Neural progenitor cell (in vitro differentiated cells): ENCODE data around the gene CLN5. TPM values are rescaled to one million over a fixed set of nuclear protein-coding genes. Genes with fewer than 3 reads are reported as not detected.

Experiments
- DNase-seq: peaks from one replicate; pipeline ENCODE4 v3.0.0-alpha.2; 2016; ENCODE audit warnings: low spot score
- H2AFZ ChIP-seq: fragments of 200-600 bp; sonication (generic); replicated peaks from 2 replicates; pipeline ENCODE4 v1.6.1; 2016; ENCODE audit warnings: antibody characterized with exemption
- H3F3A ChIP-seq: fragments of 200-600 bp; sonication (generic); 2 replicates; pipeline ENCODE4 v1.6.1; 2016; ENCODE audit warnings: antibody characterized with exemption, low read depth
- H3K27ac ChIP-seq: fragments of 200-600 bp; sonication (generic); 2 replicates; pipeline ENCODE4 v1.5.1; 2016; ENCODE audit warnings: mild to moderate bottlenecking
- H3K27me3 ChIP-seq: fragments of 200-600 bp; sonication (generic); 2 replicates; pipeline ENCODE4 v1.6.1; 2016; ENCODE audit warnings: mild to moderate bottlenecking, moderate library complexity
- H3K36me3 ChIP-seq: fragments of 200-600 bp; sonication (generic); 2 replicates; pipeline ENCODE4 v1.5.1; 2016
- H3K4me1 ChIP-seq: fragments of 200-600 bp; sonication (generic); 2 replicates; pipeline ENCODE4 v1.6.1; 2016; ENCODE audit warnings: mixed run types
- H3K4me2 ChIP-seq: fragments of 200-600 bp; sonication (generic); 2 replicates; pipeline ENCODE4 v1.6.1; 2016
- H3K4me3 ChIP-seq: fragments of 200-600 bp; sonication (generic); 2 replicates; pipeline ENCODE4 v1.5.1; 2016
- H3K79me2 ChIP-seq: fragments of 200-600 bp; sonication (generic); 2 replicates; pipeline ENCODE4 v1.6.1; 2016; ENCODE audit warnings: low read depth
- H3K9ac ChIP-seq: fragments of 200-600 bp; sonication (generic); 2 replicates; pipeline ENCODE4 v1.6.1; 2016
- H3K9me3 ChIP-seq: fragments of 200-600 bp; sonication (generic); 2 replicates; pipeline ENCODE4 v1.5.1; 2016; ENCODE audit warnings: low read depth
- H4K20me1 ChIP-seq: fragments of 200-600 bp; sonication (generic); 2 replicates; pipeline ENCODE4 v1.6.1; 2016; ENCODE audit warnings: low read depth
- H3K27ac Mint-ChIP-seq: 3 replicates; pipeline ENCODE4 v1.8.0; 2021; ENCODE audit warnings: mixed read lengths
- H3K27me3 Mint-ChIP-seq: 2 replicates; pipeline ENCODE4 v1.8.0; 2022; ENCODE audit warnings: low read depth, mild to moderate bottlenecking, inconsistent platforms, moderate library complexity, mixed read lengths; ENCODE audit not compliant: insufficient read depth
- H3K36me3 Mint-ChIP-seq: 3 replicates; pipeline ENCODE4 v1.8.0; 2021; ENCODE audit warnings: mixed read lengths
- H3K4me1 Mint-ChIP-seq: 3 replicates; pipeline ENCODE4 v1.8.0; 2021; ENCODE audit warnings: mixed read lengths
- H3K4me3 Mint-ChIP-seq: 3 replicates; pipeline ENCODE4 v1.8.0; 2021; ENCODE audit warnings: mild to moderate bottlenecking, moderate library complexity, mixed read lengths
- H3K9me3 Mint-ChIP-seq: 3 replicates; pipeline ENCODE4 v1.8.0; 2020; ENCODE audit warnings: mixed read lengths
- CTCF ChIP-seq: fragments of 200-600 bp; sonication (generic); IDR thresholded peaks from 2 replicates; pipeline ENCODE4 v1.5.1; 2017; ENCODE audit warnings: antibody characterized with exemption, mild to moderate bottlenecking
- EZH2 ChIP-seq: fragments of 200-600 bp; sonication (generic); IDR thresholded peaks from 2 replicates; pipeline ENCODE4 v1.6.1; 2017; ENCODE audit warnings: antibody characterized with exemption, mild to moderate bottlenecking, moderate library complexity
- EZH2phosphoT487 ChIP-seq: fragments of 200-600 bp; sonication (generic); IDR thresholded peaks from 2 replicates; pipeline ENCODE4 v1.6.1; 2017; ENCODE audit warnings: antibody characterized with exemption
- total RNA-seq: library from RNA; depleted of rRNA; stranded (reverse); fragments of >200 nt; gene quantifications from 2 replicates; pipeline ENCODE4 v1.2.3, GENCODE V29; 2015; ENCODE audit warnings: low replicate concordance

Gene CLN5
- total RNA-seq, 1 donor from 2014 or later = 28.5 TPM

GRCh38 chr13:76971851-76972829 is 19.7 kb upstream of the CLN5 start:
- H3K9me3 Mint-ChIP-seq = no peaks in the 10 kb centered on the region

GRCh38 chr13:76973920-76974617 is 17.8 kb upstream of the CLN5 start:
- Histone ChIP-seq H3K4me3 (no peak overlapping the region), H3K27ac (no peak overlapping the region), H4K20me1 (no peaks in the 10 kb centered on the region), H3K9ac (no peak overlapping the region), H3K79me2 (no peaks in the 10 kb centered on the region), H3F3A (no peaks in the 10 kb centered on the region), H3K36me3 (no peaks in the 10 kb centered on the region), H3K4me2 (no peak overlapping the region), H3K27me3 (no peaks in the 10 kb centered on the region), H3K9me3 (no peaks in the 10 kb centered on the region), H3K4me1 (no peaks in the 10 kb centered on the region), H2AFZ (no peak overlapping the region)
- no peaks in the 10 kb centered on the region for H3K9me3 Mint-ChIP-seq
- H3K27ac Mint-ChIP-seq = no peak overlapping the region
- H3K27me3 Mint-ChIP-seq = peaks cover 4% of the 10 kb centered on the region
- H3K4me3 Mint-ChIP-seq = no peak overlapping the region
- DNase-seq = no peak
- H3K36me3 Mint-ChIP-seq = no peaks in the 10 kb centered on the region
- TF ChIP-seq EZH2 = no peak
- TF ChIP-seq EZH2phosphoT487 = no peak
- no peak for TF ChIP-seq CTCF
- H3K4me1 Mint-ChIP-seq = no peaks in the 10 kb centered on the region

More at GRCh38 chr13:76971851-76972829, 19.7 kb upstream of the CLN5 start:
- no peak for DNase-seq
- no peak overlapping the region for H3K4me2 ChIP-seq
- no peaks in the 10 kb centered on the region for H3K79me2 ChIP-seq
- no peak overlapping the region for H3K27ac ChIP-seq
- H3K36me3 ChIP-seq = no peaks in the 10 kb centered on the region
- TF ChIP-seq EZH2phosphoT487 (no peak), EZH2 (no peak), CTCF (no peak)
- H3K4me1 Mint-ChIP-seq = no peaks in the 10 kb centered on the region
- no peaks in the 10 kb centered on the region for H3K27me3 ChIP-seq
- H3K4me3 Mint-ChIP-seq = no peak overlapping the region
- H3K4me3 ChIP-seq = no peak overlapping the region
- peaks cover 6% of the 10 kb centered on the region for H3K27me3 Mint-ChIP-seq
- no peaks in the 10 kb centered on the region for H4K20me1 ChIP-seq
- no peaks in the 10 kb centered on the region for H3K36me3 Mint-ChIP-seq
- H3K27ac Mint-ChIP-seq = no peak overlapping the region
- no peaks in the 10 kb centered on the region for H3F3A ChIP-seq
- H2AFZ ChIP-seq = no peak overlapping the region
- no peaks in the 10 kb centered on the region for H3K9me3 ChIP-seq
- H3K9ac ChIP-seq = no peak overlapping the region
- H3K4me1 ChIP-seq = no peaks in the 10 kb centered on the region

- H3K27me3 ChIP-seq = no peaks in the 10 kb centered on the region
- peaks cover 4% of the 10 kb centered on the region for H3K27me3 Mint-ChIP-seq
- H3K36me3 ChIP-seq = no peaks in the 10 kb centered on the region
- no peak overlapping the region for H3K4me2 ChIP-seq
- H3K36me3 Mint-ChIP-seq = no peaks in the 10 kb centered on the region
- no peak for DNase-seq
- H3K9ac ChIP-seq = no peak overlapping the region
- H3K79me2 ChIP-seq = no peaks in the 10 kb centered on the region
- no peaks in the 10 kb centered on the region for H3K9me3 ChIP-seq
- TF ChIP-seq CTCF (no peak), EZH2phosphoT487 (no peak), EZH2 (no peak)
- H4K20me1 ChIP-seq = no peaks in the 10 kb centered on the region
- no peak overlapping the region for H2AFZ ChIP-seq
- H3K4me1 Mint-ChIP-seq = no peaks in the 10 kb centered on the region
- no peaks in the 10 kb centered on the region for H3K9me3 Mint-ChIP-seq
- H3K4me3 Mint-ChIP-seq = no peak overlapping the region
- H3K4me1 ChIP-seq = no peaks in the 10 kb centered on the region
- H3K4me3 ChIP-seq = no peak overlapping the region
- no peak overlapping the region for H3K27ac Mint-ChIP-seq
- no peak overlapping the region for H3K27ac ChIP-seq
- no peaks in the 10 kb centered on the region for H3F3A ChIP-seq
These were observed 17.3 kb upstream of the CLN5 start for GRCh38 chr13:76974618-76974975.
